ENCODE results near the gene GNAT2.

GNAT2 gene

GRCh38 chr1:109610609-109611307, 8.7 kb downstream of the GNAT2 start:
- no peak for DNase-seq (ENCODE audit: low spot score)

DNA sequence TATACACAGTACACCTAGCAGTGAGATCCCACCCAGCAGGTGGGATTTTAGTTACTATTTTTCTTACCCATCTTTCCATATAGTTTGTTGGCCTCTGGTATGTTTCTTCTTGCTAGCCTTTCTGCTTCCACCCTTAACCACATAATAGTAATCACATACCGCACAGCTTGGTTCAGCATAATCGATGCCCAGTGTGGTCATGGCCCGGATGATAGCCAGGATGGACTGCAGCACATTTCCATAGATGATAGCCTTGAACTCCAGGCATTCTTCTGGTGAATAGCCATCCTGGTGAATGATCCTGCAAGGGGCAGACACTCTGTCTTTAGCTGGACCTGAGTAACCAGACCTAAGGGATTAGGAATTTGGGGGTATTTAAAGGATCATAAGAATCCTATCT, 9.5 kb downstream of the GNAT2 start:
- DNase-seq (ENCODE audit: low spot score): no peak

DNA sequence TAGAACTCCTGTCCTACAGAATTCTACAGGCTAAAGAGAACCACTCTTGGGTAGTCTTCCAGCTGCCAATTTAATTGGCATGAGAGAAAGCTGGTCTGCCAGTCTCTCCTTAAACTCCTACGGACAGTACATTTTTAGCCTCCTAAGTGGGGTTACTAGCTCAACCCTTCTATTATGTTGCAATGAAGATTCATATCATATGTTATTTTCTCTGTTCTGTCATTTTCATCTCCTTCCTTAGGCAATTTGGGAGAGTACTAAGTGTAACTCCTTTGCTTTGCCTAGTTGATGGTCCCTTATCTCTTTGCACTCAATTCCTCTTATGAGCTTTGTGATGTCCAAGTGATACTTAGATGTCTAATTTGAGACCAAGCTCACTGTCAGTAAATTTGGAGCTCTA, 14.0 kb downstream of the GNAT2 start:
- DNase-seq (ENCODE audit: low spot score): no peak

GRCh38 chr1:109603229-109603628, 16.2 kb downstream of the GNAT2 start:
- DNase-seq (ENCODE audit: low spot score): no peak

DNA sequence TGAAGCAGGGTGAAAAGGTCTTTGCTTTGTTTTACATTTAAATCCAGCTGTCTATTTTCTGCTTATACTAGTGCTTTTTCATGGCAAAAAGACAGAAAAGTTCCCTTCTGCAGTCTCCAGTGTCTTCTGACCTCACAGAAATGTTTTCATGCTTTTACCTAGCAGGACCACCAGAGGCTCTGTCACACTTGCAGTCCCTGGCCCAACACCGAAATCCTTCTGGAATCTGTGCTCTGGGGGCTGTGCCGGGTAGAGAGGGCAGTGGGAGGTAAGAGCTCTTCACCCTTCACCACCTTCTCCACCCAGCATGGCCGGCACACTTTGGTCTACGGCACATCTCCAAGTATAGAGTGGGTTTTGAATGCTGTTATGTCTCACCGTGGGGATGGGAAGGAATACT, 20.8 kb downstream of the GNAT2 start:
- no peak for DNase-seq (ENCODE audit: low spot score)

- no peak for DNase-seq (ENCODE audit: low spot score)
Measured at GRCh38 chr1:109598156-109598555, 21.3 kb downstream of the GNAT2 start.

DNA sequence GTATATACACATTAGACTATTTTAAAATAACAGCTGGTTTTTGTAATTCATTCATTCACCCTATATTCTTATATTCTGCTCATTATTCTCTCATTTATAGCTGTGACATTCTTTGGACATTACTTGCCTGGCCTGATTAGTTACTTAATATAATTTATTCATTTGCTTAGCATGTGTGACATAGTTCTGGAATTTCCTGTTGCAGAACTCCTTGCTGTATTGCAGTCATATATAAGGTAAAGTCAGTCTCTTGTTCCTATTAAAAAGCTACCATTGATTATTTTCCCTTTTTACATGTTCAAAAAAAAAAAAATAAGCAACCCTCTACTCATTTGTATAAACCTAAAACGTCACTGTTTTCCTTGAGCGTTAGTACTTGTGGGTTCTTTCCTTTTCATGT, 23.9 kb downstream of the GNAT2 start:
- DNase-seq (ENCODE audit: low spot score): no peak

- DNase-seq (ENCODE audit: low spot score): peak; percentile 67
Measured at GRCh38 chr1:109592916-109593315, 26.5 kb downstream of the GNAT2 start.

- no peak for DNase-seq (ENCODE audit: low spot score)
Measured at GRCh38 chr1:109589679-109590078, 29.7 kb downstream of the GNAT2 start.

- no peak for DNase-seq (ENCODE audit: low spot score)
Measured at GRCh38 chr1:109589177-109589576, 30.2 kb downstream of the GNAT2 start.

DNA sequence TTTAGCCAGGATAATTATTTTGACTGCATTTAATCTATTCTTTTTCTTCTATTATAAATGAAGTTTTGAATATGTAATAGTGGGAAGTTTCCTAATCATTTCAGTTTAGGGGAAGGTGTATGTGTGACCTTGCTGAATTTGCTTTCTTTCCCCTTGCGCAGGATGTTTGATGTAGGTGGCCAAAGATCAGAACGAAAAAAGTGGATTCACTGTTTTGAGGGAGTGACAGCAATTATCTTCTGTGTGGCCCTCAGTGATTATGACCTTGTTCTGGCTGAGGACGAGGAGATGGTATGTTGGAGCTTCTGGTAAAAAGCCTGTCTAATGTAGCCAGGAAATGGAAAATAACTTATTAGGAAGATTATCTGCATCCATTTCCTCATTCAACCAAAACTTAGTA, 33.4 kb downstream of the GNAT2 start:
- DNase-seq (ENCODE audit: low spot score): no peak

DNA sequence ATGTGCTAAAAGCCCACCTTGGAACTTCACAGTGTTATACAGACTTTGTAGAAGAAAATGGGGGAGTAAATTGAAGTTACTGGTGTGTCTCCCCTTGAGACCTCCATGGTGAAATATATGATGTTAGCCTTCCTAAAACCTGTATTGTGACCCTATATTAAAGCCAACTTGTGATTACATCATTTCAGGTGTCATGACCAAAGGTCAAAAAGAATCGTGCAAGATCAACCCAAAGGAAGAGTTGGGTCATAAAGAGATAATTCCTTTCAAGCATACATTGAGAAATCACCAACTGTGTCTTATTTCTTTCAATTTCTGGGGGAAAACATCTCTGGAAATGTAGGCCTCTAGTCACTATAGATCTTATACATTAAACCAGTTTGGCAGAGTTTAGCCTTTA, 34.6 kb downstream of the GNAT2 start:
- no peak for DNase-seq (ENCODE audit: low spot score)

- DNase-seq (ENCODE audit: low spot score): no peak
Measured at GRCh38 chr1:109582021-109582420, 37.4 kb downstream of the GNAT2 start.

DNA sequence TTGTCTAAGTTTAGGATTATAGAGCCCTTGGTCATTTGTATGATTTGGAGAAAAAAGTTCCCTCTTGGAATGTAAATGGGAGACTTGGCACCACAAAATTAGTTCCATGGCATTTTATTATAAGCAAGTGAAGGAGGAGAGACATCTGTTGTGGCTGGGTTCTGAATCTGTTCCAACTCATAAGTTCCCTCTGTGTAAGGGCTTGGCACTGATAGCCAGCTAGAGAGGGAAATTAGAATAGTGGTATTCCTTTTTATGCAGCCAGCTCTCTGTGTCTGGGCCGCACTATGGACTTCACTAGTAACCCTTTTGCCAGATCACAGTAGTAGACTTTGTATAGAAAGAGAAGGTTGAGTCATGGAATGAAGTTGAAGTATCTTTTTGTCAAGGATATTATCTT, 39.9 kb downstream of the GNAT2 start:
- no peak for DNase-seq (ENCODE audit: low spot score)

GRCh38 chr1:109578947-109579443, 40.4 kb downstream of the GNAT2 start:
- DNase-seq (ENCODE audit: low spot score): no peak

- no peak for DNase-seq (ENCODE audit: low spot score)
Measured at GRCh38 chr1:109573785-109574184, 45.6 kb downstream of the GNAT2 start.

GRCh38 chr1:109570414-109570813, 49.0 kb downstream of the GNAT2 start:
- no peak for DNase-seq (ENCODE audit: low spot score)

DNA sequence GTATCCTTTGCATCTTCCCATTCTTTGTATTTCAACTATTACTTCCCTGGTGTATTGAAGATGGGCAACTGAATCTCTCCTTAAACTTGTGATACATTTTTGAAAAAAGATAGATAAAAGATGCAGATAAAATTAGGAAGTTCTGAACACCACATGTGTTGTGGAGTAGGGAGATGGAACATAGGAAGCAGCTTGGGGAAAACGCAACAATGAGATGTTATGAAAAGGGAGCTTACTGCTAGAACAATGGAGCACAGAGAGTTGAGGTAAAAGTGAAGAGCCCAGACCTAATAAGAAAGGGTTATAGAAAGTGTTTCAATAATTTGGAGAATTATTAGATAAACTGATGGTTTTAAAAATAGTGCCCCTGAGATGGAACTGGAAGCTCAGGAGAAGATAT, 50.1 kb downstream of the GNAT2 start:
- DNase-seq (ENCODE audit: low spot score): no peak

DNA sequence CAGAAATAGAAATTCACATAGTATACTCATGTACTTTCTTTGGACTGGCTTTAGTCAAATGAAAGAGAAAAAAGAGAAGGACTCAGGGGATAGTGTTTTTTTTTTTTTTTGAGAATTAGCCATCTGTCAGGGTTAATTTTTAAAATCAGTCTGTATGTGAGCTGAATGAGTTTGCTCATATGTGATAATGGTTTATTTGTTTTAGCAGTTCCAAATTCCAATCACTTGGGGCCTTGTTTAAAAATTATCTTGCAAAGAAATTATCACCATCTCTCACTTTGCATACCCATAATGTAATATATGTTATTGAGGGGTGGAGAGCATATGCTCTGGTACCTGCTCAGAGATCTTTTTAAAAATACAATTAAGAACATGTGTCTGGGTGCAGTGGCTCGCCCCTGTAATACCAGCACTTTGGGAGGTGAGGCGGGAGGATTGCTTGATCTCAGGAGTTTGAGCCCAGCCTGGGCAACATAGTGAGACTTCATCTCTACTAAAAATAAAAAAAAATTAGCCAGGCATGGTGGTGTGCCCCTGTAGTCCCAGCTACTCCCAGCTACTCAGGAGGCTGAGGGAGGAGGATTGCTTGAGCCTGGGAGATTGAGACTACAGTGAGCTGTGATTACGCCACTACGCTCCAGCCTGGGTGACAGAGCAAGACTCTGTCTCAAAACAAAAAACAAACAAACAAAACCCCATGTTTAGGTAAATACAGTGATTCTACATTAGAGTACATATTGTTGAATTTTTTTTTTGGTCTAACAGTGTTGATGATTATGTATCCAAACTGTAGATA, 51.3 kb downstream of the GNAT2 start:
- DNase-seq (ENCODE audit: low spot score): no peak

- DNase-seq (ENCODE audit: low spot score): no peak
Measured at GRCh38 chr1:109566982-109567381, 52.4 kb downstream of the GNAT2 start.

DNA sequence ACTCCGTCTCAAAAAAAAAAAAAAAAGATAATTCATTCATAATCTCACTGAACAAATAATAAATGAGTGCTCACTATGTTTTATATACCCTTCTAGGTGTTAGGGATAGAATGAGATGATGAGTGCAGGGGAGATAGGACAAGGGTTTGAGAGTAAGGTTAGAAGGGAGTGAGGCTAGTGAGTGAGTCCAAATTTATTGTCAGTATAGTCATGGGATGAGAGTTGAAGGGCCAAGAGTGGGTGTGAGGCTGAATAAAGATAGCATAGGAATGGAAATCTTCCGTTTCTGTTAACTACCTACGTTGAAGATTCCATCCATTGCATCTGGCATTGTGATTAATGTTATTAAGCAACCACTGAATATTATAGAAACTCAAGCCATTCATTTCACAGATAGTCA, 54.2 kb downstream of the GNAT2 start:
- DNase-seq (ENCODE audit: low spot score): no peak

GRCh38 chr1:109564194-109564878, 55.1 kb downstream of the GNAT2 start:
- DNase-seq (ENCODE audit: low spot score): no peak

- no peak for DNase-seq (ENCODE audit: low spot score)
Measured at GRCh38 chr1:109559995-109560394, 59.4 kb downstream of the GNAT2 start.
